Breast epithelium (tissue), 3 donors: Measurements from ENCODE around the gene CGNL1.

Source experiments
- CTCF ChIP-seq, 3 donors: fragments of 450-650 bp; IDR thresholded peaks; one replicate each; pipeline ENCODE4 v1.5.1; 2016 to 2017; ENCODE audit warnings: antibody characterized with exemption in 3 of 3, mild to moderate bottlenecking in 3 of 3, moderate library complexity in 3 of 3
- POLR2AphosphoS5 ChIP-seq, 3 donors: sonication (generic); formaldehyde crosslinking; IDR thresholded peaks; one replicate each; pipeline ENCODE4 v1.6.1; 2017; ENCODE audit warnings: antibody characterized with exemption in 3 of 3

- TF ChIP-seq CTCF (IDR thresholded peaks at IDR 0.05), result no peak
- no peak for TF ChIP-seq POLR2AphosphoS5 (IDR thresholded peaks at IDR 0.05)
Observed at GRCh38 chr15:57468486-57468885, 92.2 kb downstream of the CGNL1 start.
